Suprapubic skin (tissue), 4 donors: ENCODE data around the gene CABP1.

Experiments used
- CTCF ChIP-seq, 2 donors: fragments of 200-600 bp in 1 of 2; fragments of 450-650 bp in 1 of 2; sonication (generic) in 1 of 2; IDR thresholded peaks; one replicate each; pipeline ENCODE4 v1.5.1; 2016 to 2019; ENCODE audit warnings: antibody characterized with exemption in 2 of 2, mild to moderate bottlenecking in 1 of 2, moderate library complexity in 1 of 2
- POLR2A ChIP-seq, 2 donors: fragments of 450-650 bp; IDR thresholded peaks; one replicate each; pipeline ENCODE4 v1.6.1; 2017; ENCODE audit warnings: antibody characterized with exemption in 2 of 2, mild to moderate bottlenecking in 2 of 2, moderate library complexity in 2 of 2
- POLR2AphosphoS5 ChIP-seq, 3 donors: sonication (generic); formaldehyde crosslinking; IDR thresholded peaks; one replicate each; pipeline ENCODE4 v1.6.1; 2017; ENCODE audit warnings: antibody characterized with exemption in 3 of 3

- TF ChIP-seq CTCF (IDR thresholded peaks at IDR 0.05) (no peak), POLR2AphosphoS5 (IDR thresholded peaks at IDR 0.05) (no peak), POLR2A (IDR thresholded peaks at IDR 0.05) (no peak)
Measured at GRCh38 chr12:120690083-120690450, 49.6 kb downstream of the CABP1 start.
